H9 (cell line): ENCODE measurements around the gene DNAH11. TPM values are rescaled to one million over a fixed set of nuclear protein-coding genes. Genes with fewer than 3 reads are reported as not detected.

Source experiments
- DNase-seq: peaks from one replicate; pipeline ENCODE4 v3.0.0-alpha.2; 2017
- H2AFZ ChIP-seq: one replicate; pipeline ENCODE4 v1.6.1; 2013; ENCODE audit warnings: mild to moderate bottlenecking, low read length, control low read depth, moderate library complexity
- H2AK5ac ChIP-seq: 2 replicates; pipeline ENCODE4 v1.6.1; 2013; ENCODE audit warnings: low read length, control low read depth, mixed read lengths; ENCODE audit not compliant: insufficient read length
- H2BK120ac ChIP-seq: one replicate; pipeline ENCODE4 v1.6.1; 2013; ENCODE audit warnings: low read depth, mild to moderate bottlenecking, low read length, control low read depth, inconsistent platforms; ENCODE audit not compliant: poor library complexity, severe bottlenecking
- H2BK12ac ChIP-seq: 2 replicates; pipeline ENCODE4 v1.6.1; 2013; ENCODE audit warnings: low read length, control low read depth, mixed read lengths, low read depth; ENCODE audit not compliant: insufficient read length
- H2BK15ac ChIP-seq: 2 replicates; pipeline ENCODE4 v1.6.1; 2013; ENCODE audit warnings: low read depth, low read length, control low read depth
- H2BK20ac ChIP-seq: one replicate; pipeline ENCODE4 v1.6.1; 2013; ENCODE audit warnings: low read depth, mild to moderate bottlenecking, low read length, control low read depth, inconsistent platforms; ENCODE audit not compliant: poor library complexity, severe bottlenecking
- H2BK5ac ChIP-seq: 2 replicates; pipeline ENCODE4 v1.6.1; 2013; ENCODE audit warnings: low read length, control low read depth, mixed read lengths; ENCODE audit not compliant: insufficient read length
- H3K14ac ChIP-seq: 2 replicates; pipeline ENCODE4 v1.6.1; 2013; ENCODE audit warnings: low read length, control low read depth; ENCODE audit not compliant: insufficient read depth
- H3K18ac ChIP-seq: 2 replicates; pipeline ENCODE4 v1.6.1; 2013; ENCODE audit warnings: low read depth, mild to moderate bottlenecking, mixed read lengths, low read length, control low read depth; ENCODE audit not compliant: insufficient read length
- H3K23ac ChIP-seq: 2 replicates; pipeline ENCODE4 v1.6.1; 2013; ENCODE audit warnings: low read length, control low read depth, mixed read lengths, low read depth; ENCODE audit not compliant: insufficient read length
- H3K23me2 ChIP-seq: 2 replicates; pipeline ENCODE4 v1.6.1; 2013; ENCODE audit warnings: low read depth, mild to moderate bottlenecking, mixed read lengths, low read length, control low read depth; ENCODE audit not compliant: insufficient read length, poor library complexity, severe bottlenecking
- H3K27ac ChIP-seq: 2 replicates; pipeline ENCODE4 v1.5.1; 2013; ENCODE audit warnings: low read length, control low read depth, mixed read lengths, low read depth; ENCODE audit not compliant: insufficient read length
- H3K27me3 ChIP-seq: 2 replicates; pipeline ENCODE4 v1.6.1; 2013; ENCODE audit warnings: low read length, control low read depth, inconsistent platforms; ENCODE audit not compliant: insufficient read depth
- H3K4ac ChIP-seq: 2 replicates; pipeline ENCODE4 v1.6.1; 2013; ENCODE audit warnings: low read depth, mild to moderate bottlenecking, control low read depth, inconsistent platforms, low read length, moderate library complexity
- H3K4me1 ChIP-seq: 2 replicates; pipeline ENCODE4 v1.6.1; 2013; ENCODE audit warnings: low read length, control low read depth, inconsistent platforms; ENCODE audit not compliant: insufficient read depth
- H3K4me2 ChIP-seq: 2 replicates; pipeline ENCODE4 v1.6.1; 2013; ENCODE audit warnings: low read length, control low read depth, mixed read lengths; ENCODE audit not compliant: insufficient read length, insufficient read depth
- H3K56ac ChIP-seq: 2 replicates; pipeline ENCODE4 v1.6.1; 2013; ENCODE audit warnings: low read depth, mild to moderate bottlenecking, mixed read lengths, low read length, control low read depth; ENCODE audit not compliant: insufficient read length
- H3K79me1 ChIP-seq: 2 replicates; pipeline ENCODE4 v1.6.1; 2013; ENCODE audit warnings: low read depth, mild to moderate bottlenecking, moderate library complexity, low read length, control low read depth, inconsistent platforms; ENCODE audit not compliant: insufficient read depth, poor library complexity, severe bottlenecking
- H3K79me2 ChIP-seq: 2 replicates; pipeline ENCODE4 v1.6.1; 2013; ENCODE audit warnings: low read length, control low read depth, inconsistent platforms; ENCODE audit not compliant: insufficient read depth
- H3K9ac ChIP-seq: 2 replicates; pipeline ENCODE4 v1.6.1; 2013; ENCODE audit warnings: low read length, control low read depth, mixed read lengths; ENCODE audit not compliant: insufficient read length; ENCODE audit errors: extremely low read depth
- H3K9me3 ChIP-seq: one replicate; pipeline ENCODE4 v1.6.1; 2013; ENCODE audit warnings: low read depth, low read length, inconsistent platforms; ENCODE audit not compliant: control insufficient read depth
- H3T11ph ChIP-seq: one replicate; pipeline ENCODE4 v1.6.1; 2013; ENCODE audit warnings: mild to moderate bottlenecking, low read length, control low read depth, inconsistent platforms
- H4K20me1 ChIP-seq: one replicate; pipeline ENCODE4 v1.6.1; 2013; ENCODE audit not compliant: control insufficient read depth, insufficient read length, insufficient read depth
- H4K5ac ChIP-seq: 2 replicates; pipeline ENCODE4 v1.6.1; 2013; ENCODE audit warnings: low read depth, mild to moderate bottlenecking, mixed read lengths, low read length, control low read depth; ENCODE audit not compliant: insufficient read length
- H4K8ac ChIP-seq: replicated peaks from 2 replicates; pipeline ENCODE4 v1.6.1; 2013; ENCODE audit warnings: low read length, control low read depth, mixed read lengths, low read depth; ENCODE audit not compliant: insufficient read length
- H4K91ac ChIP-seq: 2 replicates; pipeline ENCODE4 v1.6.1; 2013; ENCODE audit warnings: low read depth, mild to moderate bottlenecking, moderate library complexity, mixed read lengths, low read length, control low read depth; ENCODE audit not compliant: insufficient read length
- H3K27ac Mint-ChIP-seq, 3 experiments: 2 replicates in 2 of 3; 3 replicates in 1 of 3; pipeline ENCODE4 v1.8.0; 2020 to 2021; ENCODE audit warnings: mixed read lengths in 3 of 3, mild to moderate bottlenecking in 1 of 3, moderate library complexity in 1 of 3
- H3K27me3 Mint-ChIP-seq: 2 replicates; pipeline ENCODE4 v1.8.0; 2021; ENCODE audit warnings: low read depth, mild to moderate bottlenecking, moderate library complexity, mixed read lengths
- H3K36me3 Mint-ChIP-seq, 3 experiments: 2 replicates in 2 of 3; 3 replicates in 1 of 3; pipeline ENCODE4 v1.8.0; 2020 to 2021; ENCODE audit warnings: low read depth in 3 of 3, mixed read lengths in 3 of 3; ENCODE audit not compliant: insufficient read depth in 1 of 3
- H3K4me1 Mint-ChIP-seq, 2 experiments: 2 replicates each; pipeline ENCODE4 v1.8.0; 2020; ENCODE audit warnings: mixed read lengths in 2 of 2
- H3K4me3 Mint-ChIP-seq, 2 experiments: 2 replicates in 1 of 2; 3 replicates in 1 of 2; pipeline ENCODE4 v1.8.0; 2020 to 2021; ENCODE audit warnings: mild to moderate bottlenecking in 2 of 2, mixed read lengths in 2 of 2, moderate library complexity in 1 of 2
- H3K9me3 Mint-ChIP-seq, 2 experiments: 2 replicates in 1 of 2; 3 replicates in 1 of 2; pipeline ENCODE4 v1.8.0; 2020; ENCODE audit warnings: mild to moderate bottlenecking in 2 of 2, mixed read lengths in 2 of 2, moderate library complexity in 1 of 2
- CTCF ChIP-seq: fragments of 200-600 bp; sonication (generic); conservative IDR thresholded peaks from 3 replicates; pipeline ENCODE4 v1.8.0; 2021; ENCODE audit warnings: antibody characterized with exemption, mild to moderate bottlenecking
- WGBS: extraction: QIAGEN DNeasy Blood & Tissue Kit; methylation state at CpG from one replicate; pipeline ENCODE4 v1.1.7; 2013; ENCODE audit warnings: missing lambda C conversion rate, low lambda C conversion rate, mixed read lengths; ENCODE audit not compliant: insufficient read length; ENCODE audit errors: extremely low coverage; 5-methylcytosine and 5-hydroxymethylcytosine counted together
- total RNA-seq: library from RNA; stranded (reverse); gene quantifications from 2 replicates; pipeline ENCODE4 v1.2.1, GENCODE V29; 2021

The DNAH11 gene
- total RNA-seq, 1 experiment from 2014 or later = 2.5 TPM

GRCh38 chr7:21642422-21642821 is 99.6 kb downstream of the DNAH11 start:
- no peaks in the 10 kb centered on the region for H3K79me2 ChIP-seq
- H3K14ac ChIP-seq = no peak overlapping the region
- Mint-ChIP-seq H3K27me3 (no peaks in the 10 kb centered on the region), H3K9me3 (peaks cover 4 to 5% of the 10 kb centered on the region in 2 experiments; a peak in 2 of 5 replicates), H3K4me1 (peaks cover 14 to 15% of the 10 kb centered on the region in 2 experiments), H3K27ac (no peak overlapping the region; a peak in 1 of 7 replicates), H3K4me3 (no peak overlapping the region), H3K36me3 (peaks cover 0 to 5% (median 4%) of the 10 kb centered on the region in 3 experiments; a peak in 3 of 7 replicates)
- no peak overlapping the region for H2AFZ ChIP-seq
- no peak overlapping the region for H4K91ac ChIP-seq
- no peaks in the 10 kb centered on the region for H3K27me3 ChIP-seq
- H2AK5ac ChIP-seq = no peak overlapping the region
- WGBS = no CpG with 5 or more reads among the region's 4 CpGs
- no peaks in the 10 kb centered on the region for H3K9me3 ChIP-seq
- H3K23ac ChIP-seq = no peak overlapping the region
- H2BK120ac ChIP-seq = no peak overlapping the region
- no peaks in the 10 kb centered on the region for H3K79me1 ChIP-seq
- no peak overlapping the region for H2BK12ac ChIP-seq
- no peak overlapping the region for H2BK5ac ChIP-seq
- no peak overlapping the region for H2BK20ac ChIP-seq
- no peaks in the 10 kb centered on the region for H4K20me1 ChIP-seq
- H3K23me2 ChIP-seq = no peaks in the 10 kb centered on the region
- H4K5ac ChIP-seq = no peak overlapping the region
- no peak overlapping the region for H2BK15ac ChIP-seq
- no peak overlapping the region for H3K4me2 ChIP-seq
- no peak overlapping the region for H3K18ac ChIP-seq
- no peak overlapping the region for H4K8ac ChIP-seq
- H3K4me1 ChIP-seq = peaks cover 6% of the 10 kb centered on the region; the same call in 1 of the 2 replicates
- H3K9ac ChIP-seq = no peak overlapping the region
- no peak overlapping the region for H3K4ac ChIP-seq
- no peak for TF ChIP-seq CTCF
- no peak overlapping the region for H3T11ph ChIP-seq
- H3K56ac ChIP-seq = no peak overlapping the region
- no peak for DNase-seq
- H3K27ac ChIP-seq = no peak overlapping the region
